Left ventricle myocardium inferior (tissue), 1 donor: ENCODE data around the gene ZYG11B. TPM values are rescaled to one million over a fixed set of nuclear protein-coding genes. Genes with fewer than 3 reads are reported as not detected.
"Not testable (repeated sequence)": the region's sequence is repeated elsewhere in the genome, so short reads cannot be mapped to it uniquely, and the experiment has no call there.

Experiments
- DNase-seq: peaks from one replicate; pipeline ENCODE4 v3.0.0-alpha.2; 2020
- H3K27ac ChIP-seq: fragments of 200-600 bp; replicated peaks from 2 replicates; pipeline ENCODE4 v1.8.0; 2021
- H3K27me3 ChIP-seq: fragments of 200-600 bp; 2 replicates; pipeline ENCODE4 v1.8.0; 2021; ENCODE audit warnings: low read depth
- H3K36me3 ChIP-seq: fragments of 200-600 bp; 2 replicates; pipeline ENCODE4 v1.8.0; 2021
- H3K4me1 ChIP-seq: fragments of 200-600 bp; 2 replicates; pipeline ENCODE4 v1.8.0; 2021
- H3K4me3 ChIP-seq: fragments of 200-600 bp; 2 replicates; pipeline ENCODE4 v1.8.0; 2021; ENCODE audit warnings: mild to moderate bottlenecking, moderate library complexity
- H3K9me3 ChIP-seq: fragments of 200-600 bp; replicated peaks from 2 replicates; pipeline ENCODE4 v1.8.0; 2021
- CTCF ChIP-seq: fragments of 200-600 bp; IDR thresholded peaks from 2 replicates; pipeline ENCODE4 v1.8.0; 2021; ENCODE audit warnings: antibody characterized with exemption, mild to moderate bottlenecking, borderline replicate concordance
- intact Hi-C: fragments of 100-400 bp; cut with micrococcal nuclease; formaldehyde crosslinking; loops from one replicate; pipeline ENCODE4 v1.11.0; 2022
- total RNA-seq: library from RNA; stranded (reverse); fragmentation: NEBNext Ultra II Directional; extraction: Animal tissue kit (Norgen Biotek cat#: 25700); gene quantifications from one replicate; pipeline ENCODE4 v1.2.1, GENCODE V29; 2021
- donor health status: DM: no; HTN: yes; CAD: no; lungs with severe emphysema.

The ZYG11B gene
- total RNA-seq, 1 donor from 2014 or later = 68.3 TPM

DNA sequence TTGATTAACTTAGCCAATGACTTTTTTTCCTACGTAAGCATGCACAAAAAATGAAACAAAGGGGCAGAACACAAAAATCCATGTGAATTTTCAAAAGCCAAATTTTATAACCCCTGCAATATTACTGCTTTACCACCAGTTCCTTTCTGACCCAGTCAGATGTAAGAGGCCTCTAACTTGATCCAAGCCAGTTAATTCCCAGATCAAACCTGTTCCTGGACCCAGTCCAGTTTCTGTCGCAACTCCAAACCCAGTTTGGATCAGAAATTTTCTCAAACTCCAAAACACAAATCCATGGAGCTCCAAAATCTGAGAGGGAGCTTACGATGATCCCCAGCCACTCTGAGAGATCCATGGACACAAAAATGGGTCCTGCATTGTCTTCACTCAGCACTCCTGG is 108.5 kb downstream of the ZYG11B start:
- no peak overlapping the region for H3K4me3 ChIP-seq
- intact Hi-C loops = no loop called here

GRCh38 chr1:52836035-52836434 is 109.8 kb downstream of the ZYG11B start:
- intact Hi-C loops = no loop called here
- Histone ChIP-seq H3K4me3 (no peak overlapping the region), H3K36me3 (no peaks in the 10 kb centered on the region), H3K4me1 (no peaks in the 10 kb centered on the region), H3K27me3 (peaks cover 25% of the 10 kb centered on the region), H3K9me3 (no peaks in the 10 kb centered on the region), H3K27ac (no peak overlapping the region)
- TF ChIP-seq CTCF = no peak
- no peak for DNase-seq

More for the DNA sequence above, 108.5 kb downstream of the ZYG11B start:
- no peak overlapping the region for H3K27ac ChIP-seq
- DNase-seq = no peak
- H3K36me3 ChIP-seq = no peaks in the 10 kb centered on the region
- no peak for TF ChIP-seq CTCF
- no peaks in the 10 kb centered on the region for H3K9me3 ChIP-seq
- H3K27me3 ChIP-seq = peaks cover 17% of the 10 kb centered on the region
- H3K4me1 ChIP-seq = no peaks in the 10 kb centered on the region

DNA sequence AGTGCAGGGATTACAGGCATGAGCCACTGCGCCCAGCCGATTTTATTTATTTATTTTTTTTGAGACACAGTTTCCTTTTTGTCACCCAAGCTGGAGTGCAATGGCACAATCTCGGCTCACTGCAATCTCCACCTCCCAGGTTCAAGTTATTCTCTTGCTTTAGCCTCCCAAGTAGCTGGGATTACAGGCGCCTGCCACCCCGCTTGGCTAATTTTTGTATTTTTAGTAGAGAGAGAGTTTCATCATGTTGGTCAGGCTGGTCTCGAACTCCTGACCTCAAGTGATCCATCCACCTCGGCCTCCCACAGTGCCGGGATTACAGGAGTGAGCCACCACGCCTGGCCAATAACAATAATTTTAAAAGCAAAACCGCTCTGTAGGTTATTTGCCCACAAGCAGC is 112.9 kb downstream of the ZYG11B start:
- DNase-seq, H3K9me3 ChIP-seq, intact Hi-C loops, H3K4me3 ChIP-seq, H3K36me3 ChIP-seq, H3K27ac ChIP-seq: not testable (repeated sequence)
- peaks cover 53% of the 10 kb centered on the region for H3K27me3 ChIP-seq
- peaks cover 12% of the 10 kb centered on the region for H3K4me1 ChIP-seq

DNA sequence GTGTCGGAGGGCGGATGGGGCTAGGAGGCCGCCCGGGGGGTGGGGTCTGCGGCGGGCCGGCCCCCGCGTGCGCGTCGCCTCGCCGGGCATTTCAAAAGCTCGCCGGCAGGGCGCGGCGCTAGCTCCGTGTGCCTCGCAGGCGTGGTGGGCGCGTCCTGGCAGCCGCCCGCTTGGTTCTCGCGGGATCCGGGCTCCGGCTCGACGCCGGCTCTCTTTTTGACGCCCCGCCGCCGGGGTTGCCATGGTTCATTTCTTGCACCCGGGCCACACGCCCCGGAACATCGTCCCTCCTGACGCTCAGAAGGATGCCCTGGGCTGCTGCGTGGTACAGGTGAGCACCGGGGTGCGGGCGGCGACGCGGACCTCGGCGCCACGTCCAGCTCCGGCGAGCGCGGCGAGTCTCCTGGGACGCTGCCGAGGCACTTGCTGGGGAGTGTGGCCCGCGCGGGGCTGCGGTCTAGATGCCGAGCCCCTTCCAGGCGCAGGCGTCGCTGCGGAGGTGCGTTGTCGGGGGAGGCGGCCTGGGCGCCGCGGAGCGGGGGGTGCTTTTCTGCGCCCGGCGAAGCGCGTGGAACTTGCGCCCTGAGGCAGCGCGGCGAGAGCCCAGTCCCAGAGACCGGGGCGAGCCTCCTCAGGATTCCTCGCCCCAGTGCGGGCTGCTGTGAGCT is 116.5 kb downstream of the ZYG11B start, which contains the start of gene ZYG11A:
TSS of gene ZYG11A (plus strand) at position 118 of the 668 bp plus-strand sequence. CDS start at position 242, 124 bp downstream.
- no peaks in the 10 kb centered on the region for H3K36me3 ChIP-seq
- peaks cover 12% of the 10 kb centered on the region for H3K4me1 ChIP-seq
- TF ChIP-seq CTCF = peak; percentile 49
- intact Hi-C loops = no loop called here
- peak within 1 kb of the TSS; percentile 64 for H3K4me3 ChIP-seq
- H3K27me3 ChIP-seq = peaks cover 84% of the 10 kb centered on the region
- H3K27ac ChIP-seq = no peak within 1 kb of the TSS
- no peaks in the 10 kb centered on the region for H3K9me3 ChIP-seq
- peak; percentile 49 for DNase-seq

- Histone ChIP-seq H3K4me1 (peaks cover 12% of the 10 kb centered on the region), H3K27me3 (peaks cover 70% of the 10 kb centered on the region)
- H3K36me3 ChIP-seq, DNase-seq, intact Hi-C loops, H3K27ac ChIP-seq, H3K4me3 ChIP-seq, H3K9me3 ChIP-seq: not testable (repeated sequence)
These were observed 118.9 kb downstream of the ZYG11B start for GRCh38 chr1:52845119-52845518.

GRCh38 chr1:52848423-52848822 is 122.2 kb downstream of the ZYG11B start:
- DNase-seq = no peak
- Histone ChIP-seq H3K27me3 (peaks cover 48% of the 10 kb centered on the region), H3K9me3 (no peaks in the 10 kb centered on the region), H3K4me1 (peaks cover 2% of the 10 kb centered on the region), H3K36me3 (no peaks in the 10 kb centered on the region), H3K27ac (no peak overlapping the region), H3K4me3 (no peak overlapping the region)
- intact Hi-C loops = no loop called here
- no peak for TF ChIP-seq CTCF
